Measurements from ENCODE around the gene CCDC148. TPM values are rescaled to one million over a fixed set of nuclear protein-coding genes. Genes with fewer than 3 reads are reported as not detected.

The CCDC148 gene
- total and polyA plus RNA-seq, 2 experiments from 2014 or later: 1.2 to 1.8 TPM

GRCh38 chr2:158412206-158412605, 44.3 kb downstream of the CCDC148 start:
- DNase-seq (ENCODE audit: low spot score) (peak; percentile 37), ATAC-seq (no peak)
- peaks cover 3% of the 10 kb centered on the region; the same call in 1 of the 2 replicates for H3K9me2 ChIP-seq (ENCODE audit: insufficient read depth)
- TF ChIP-seq CTCF (conservative IDR thresholded peaks at IDR 0.05; ENCODE audit: low read depth in 2 of 2): no peak
- TF ChIP-seq POLR2AphosphoS5 (IDR thresholded peaks at IDR 0.05; ENCODE audit: low read depth): no peak
- no peak for TF ChIP-seq ZNF462 (CRISPR knock-in tag; IDR thresholded peaks at IDR 0.05)
- no peak for TF ChIP-seq STAT1 (IDR thresholded peaks at IDR 0.05; ENCODE audit: unreplicated experiment)
- no peak for TF ChIP-seq ZNF114 (CRISPR knock-in tag; IDR thresholded peaks at IDR 0.05)
- no peak for TF ChIP-seq ETS1 (IDR thresholded peaks at IDR 0.05)
- TF ChIP-seq NANOG (IDR thresholded peaks at IDR 0.05; ENCODE audit: borderline replicate concordance): no peak
- TF ChIP-seq ZNF331 (CRISPR knock-in tag; IDR thresholded peaks at IDR 0.05; ENCODE audit: low read depth): no peak
- no peak for TF ChIP-seq REST (IDR thresholded peaks at IDR 0.05; ENCODE audit: unreplicated experiment)
- no peak for TF ChIP-seq JUNB (IDR thresholded peaks at IDR 0.05; ENCODE audit: unreplicated experiment)
- no peak for TF ChIP-seq EZH2phosphoT487 (IDR thresholded peaks at IDR 0.05; ENCODE audit: unreplicated experiment)
- TF ChIP-seq EZH2 (IDR thresholded peaks at IDR 0.05; ENCODE audit: low read depth, unreplicated experiment): no peak
- TF ChIP-seq CREB1 (CRISPR knock-in tag; IDR thresholded peaks at IDR 0.05; ENCODE audit: low read depth): no peak
- no peak overlapping the region for H2AFZ ChIP-seq
- no peak overlapping the region for H3K4me3 Mint-ChIP-seq
- H4K20me1 ChIP-seq (replicated peaks; ENCODE audit: insufficient read depth): no peaks in the 10 kb centered on the region
- no peak overlapping the region for H3K27ac ChIP-seq (ENCODE audit: low read depth)
- H3K79me2 ChIP-seq (replicated peaks; ENCODE audit: insufficient read depth): no peaks in the 10 kb centered on the region
- no peak overlapping the region for H3K4me3 ChIP-seq
- peaks cover 33% of the 10 kb centered on the region for H3K36me3 Mint-ChIP-seq (ENCODE audit: low read depth)
- H3K27me3 ChIP-seq (ENCODE audit: insufficient read depth): peaks cover 18% of the 10 kb centered on the region
- no peak overlapping the region for H3K27ac Mint-ChIP-seq
- 0 out of 2 replicates have a peak overlapping the region, but pooled peaks have one; percentile 2 for H3K4me2 ChIP-seq
- peaks cover 20% of the 10 kb centered on the region for H3K4me1 Mint-ChIP-seq
- peaks cover 3% of the 10 kb centered on the region; the same call in 1 of the 2 replicates for H3K36me3 ChIP-seq (ENCODE audit: insufficient read depth)
- peaks cover 38% of the 10 kb centered on the region for H3K9me3 Mint-ChIP-seq
- peaks cover 20% of the 10 kb centered on the region for H3K27me3 Mint-ChIP-seq (ENCODE audit: insufficient read depth, low read depth, poor library complexity)
- H3F3A ChIP-seq (replicated peaks; ENCODE audit: low read depth): no peaks in the 10 kb centered on the region
- peaks cover 12% of the 10 kb centered on the region for H3K4me1 ChIP-seq (ENCODE audit: insufficient read depth)

All from GM23338 (cell line).